Liver (tissue), 3 donors: ENCODE measurements around the gene ETV6.

Experiments
- ATF3 ChIP-seq: IDR thresholded peaks from 2 replicates; pipeline ENCODE4 v1.6.1; 2016; ENCODE audit warnings: antibody characterized with exemption
- EGR1 ChIP-seq, 2 donors: IDR thresholded peaks; 2 replicates each; pipeline ENCODE4 v1.6.1; 2016 to 2018; ENCODE audit warnings: antibody characterized with exemption in 2 of 2, low read depth in 2 of 2
- JUND ChIP-seq, 2 donors: IDR thresholded peaks; 2 replicates each; pipeline ENCODE4 v1.6.1; 2016; ENCODE audit warnings: antibody characterized with exemption in 2 of 2
- NR2F2 ChIP-seq: IDR thresholded peaks from 2 replicates; pipeline ENCODE4 v1.6.1; 2016; ENCODE audit warnings: antibody characterized with exemption
- REST ChIP-seq: IDR thresholded peaks from 2 replicates; pipeline ENCODE4 v1.6.1; 2016; ENCODE audit warnings: antibody characterized with exemption, mild to moderate bottlenecking
- TAF1 ChIP-seq: conservative IDR thresholded peaks from 2 replicates; pipeline ENCODE4 v1.6.1; 2016; ENCODE audit warnings: antibody characterized with exemption, mild to moderate bottlenecking
- TF ChIP-seq, protein P1 (sequence below): fragments of 150-350 bp; IDR thresholded peaks from 2 replicates; pipeline ENCODE4 v1.5.1; 2017; ENCODE audit warnings: improper control_type of control experiment, low read depth, low read length; ENCODE audit not compliant: missing input control
- donor health status: healthy.
- donor health status: healthy.

DNA sequence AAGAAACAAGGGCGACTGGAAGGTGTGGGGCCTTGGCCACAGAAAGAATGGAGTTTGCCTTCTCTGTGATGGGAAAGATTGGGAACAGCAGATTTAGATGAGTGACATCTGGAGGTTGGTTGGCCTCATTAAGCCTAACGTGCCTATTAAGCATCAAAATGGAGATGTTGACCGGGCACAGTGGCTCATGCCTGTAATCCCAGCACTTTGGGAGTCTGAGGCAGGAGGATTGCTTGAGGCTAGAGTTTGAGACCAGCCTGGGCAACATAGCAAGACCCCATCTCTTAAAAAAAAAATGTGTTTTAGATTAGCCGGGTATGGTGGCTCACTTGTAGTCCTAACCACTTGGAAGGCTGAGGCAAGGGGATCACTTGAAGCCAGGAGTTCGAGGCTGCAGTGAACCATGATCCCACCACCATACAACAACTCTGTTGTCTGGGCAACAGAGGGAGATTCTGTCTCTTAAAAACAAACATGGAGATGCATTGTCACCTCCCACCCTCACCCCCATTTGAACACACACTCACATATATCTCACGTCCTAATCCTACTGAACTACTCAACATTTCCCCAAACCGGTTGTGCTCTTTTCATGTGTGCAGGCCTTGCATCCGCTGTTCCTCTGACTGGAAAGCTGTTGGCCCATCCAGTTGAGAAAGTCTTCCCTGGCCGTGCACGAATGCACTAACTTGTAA, 172.1 kb downstream of the ETV6 start:
- TF ChIP-seq, protein P1, sequence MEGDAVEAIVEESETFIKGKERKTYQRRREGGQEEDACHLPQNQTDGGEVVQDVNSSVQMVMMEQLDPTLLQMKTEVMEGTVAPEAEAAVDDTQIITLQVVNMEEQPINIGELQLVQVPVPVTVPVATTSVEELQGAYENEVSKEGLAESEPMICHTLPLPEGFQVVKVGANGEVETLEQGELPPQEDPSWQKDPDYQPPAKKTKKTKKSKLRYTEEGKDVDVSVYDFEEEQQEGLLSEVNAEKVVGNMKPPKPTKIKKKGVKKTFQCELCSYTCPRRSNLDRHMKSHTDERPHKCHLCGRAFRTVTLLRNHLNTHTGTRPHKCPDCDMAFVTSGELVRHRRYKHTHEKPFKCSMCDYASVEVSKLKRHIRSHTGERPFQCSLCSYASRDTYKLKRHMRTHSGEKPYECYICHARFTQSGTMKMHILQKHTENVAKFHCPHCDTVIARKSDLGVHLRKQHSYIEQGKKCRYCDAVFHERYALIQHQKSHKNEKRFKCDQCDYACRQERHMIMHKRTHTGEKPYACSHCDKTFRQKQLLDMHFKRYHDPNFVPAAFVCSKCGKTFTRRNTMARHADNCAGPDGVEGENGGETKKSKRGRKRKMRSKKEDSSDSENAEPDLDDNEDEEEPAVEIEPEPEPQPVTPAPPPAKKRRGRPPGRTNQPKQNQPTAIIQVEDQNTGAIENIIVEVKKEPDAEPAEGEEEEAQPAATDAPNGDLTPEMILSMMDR, result no peak
- TF ChIP-seq JUND (IDR thresholded peaks at IDR 0.05), result no peak
- TF ChIP-seq NR2F2, result no peak
- TF ChIP-seq EGR1 (IDR thresholded peaks at IDR 0.05; ENCODE audit: low read depth in 2 of 2), result no peak
- TF ChIP-seq TAF1, result no peak
- no peak for TF ChIP-seq REST
- TF ChIP-seq ATF3, result no peak
